Activated CD4-positive, alpha-beta T cell treated with anti-CD3 and anti-CD28 coated beads, Interleukin-2, amount 50 U/mL, for 48 hours (primary cell): Measurements from ENCODE around the gene EMC9.

ENCODE experiments used
- DNase-seq, 2 experiments: peaks; one replicate each; pipeline ENCODE4 v3.0.0-alpha.2; 2020

EMC9 gene, protein sequence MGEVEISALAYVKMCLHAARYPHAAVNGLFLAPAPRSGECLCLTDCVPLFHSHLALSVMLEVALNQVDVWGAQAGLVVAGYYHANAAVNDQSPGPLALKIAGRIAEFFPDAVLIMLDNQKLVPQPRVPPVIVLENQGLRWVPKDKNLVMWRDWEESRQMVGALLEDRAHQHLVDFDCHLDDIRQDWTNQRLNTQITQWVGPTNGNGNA

DNA sequence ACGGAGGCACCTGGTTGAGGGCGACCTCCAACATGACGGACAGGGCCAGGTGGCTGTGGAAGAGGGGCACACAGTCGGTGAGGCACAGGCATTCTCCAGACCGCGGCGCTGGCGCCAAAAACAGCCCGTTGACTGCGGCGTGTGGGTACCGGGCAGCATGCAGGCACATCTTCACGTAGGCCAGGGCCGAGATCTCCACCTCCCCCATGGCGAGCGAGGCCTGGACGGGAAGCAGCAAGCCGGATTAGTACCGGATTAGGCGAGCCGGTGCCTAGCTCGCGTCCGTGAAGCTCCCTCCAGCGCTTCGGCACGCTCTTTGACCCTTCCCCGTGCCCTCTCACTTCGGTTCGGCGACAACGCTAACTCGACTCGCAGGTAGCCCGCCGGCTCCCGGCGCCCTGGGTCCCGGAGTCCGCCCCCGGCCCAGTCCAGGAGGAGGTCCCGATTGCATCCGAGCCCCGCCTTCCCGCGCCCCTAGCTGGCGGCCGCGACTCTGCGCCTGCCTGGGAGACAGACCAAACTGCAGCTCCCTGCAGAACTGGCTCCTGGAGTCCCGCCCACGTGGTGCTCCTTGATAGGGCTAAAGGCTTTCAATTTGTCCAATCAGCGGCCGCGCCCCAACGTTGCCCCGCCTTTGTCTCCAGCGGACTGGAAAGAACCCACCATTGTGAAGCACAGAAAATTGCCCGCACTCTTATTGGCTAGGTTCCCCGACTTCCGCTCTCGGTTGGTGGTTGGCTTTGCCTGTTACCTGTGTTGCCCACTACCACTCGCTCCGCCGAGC lies at the start of gene EMC9:
Gene EMC9 (minus strand): TSS at position 495 of the 784 bp plus-strand sequence. CDS start 287 bp downstream, at position 208.
- peak; percentile 100 for DNase-seq

DNA sequence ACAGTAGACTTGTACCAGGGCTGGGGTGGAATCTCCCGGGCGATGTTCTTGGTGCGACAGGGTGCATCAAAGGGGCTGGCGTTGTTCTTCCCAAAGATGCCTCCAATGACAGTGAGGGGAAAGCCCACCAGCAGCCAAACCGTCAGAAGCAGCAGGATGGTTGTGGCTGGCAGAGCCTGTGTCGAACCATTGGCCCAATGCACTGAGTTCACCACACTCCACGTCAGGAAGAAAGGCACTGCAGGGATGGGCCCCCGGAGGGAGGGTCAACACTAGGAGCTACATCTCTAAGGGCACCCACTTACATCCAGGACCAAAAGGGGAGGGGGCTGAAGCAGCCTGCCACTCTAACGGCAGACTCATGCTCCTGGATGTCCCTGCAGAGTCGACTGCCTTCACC lies 49.0 kb upstream of the EMC9 start:
- DNase-seq: no peak

DNA sequence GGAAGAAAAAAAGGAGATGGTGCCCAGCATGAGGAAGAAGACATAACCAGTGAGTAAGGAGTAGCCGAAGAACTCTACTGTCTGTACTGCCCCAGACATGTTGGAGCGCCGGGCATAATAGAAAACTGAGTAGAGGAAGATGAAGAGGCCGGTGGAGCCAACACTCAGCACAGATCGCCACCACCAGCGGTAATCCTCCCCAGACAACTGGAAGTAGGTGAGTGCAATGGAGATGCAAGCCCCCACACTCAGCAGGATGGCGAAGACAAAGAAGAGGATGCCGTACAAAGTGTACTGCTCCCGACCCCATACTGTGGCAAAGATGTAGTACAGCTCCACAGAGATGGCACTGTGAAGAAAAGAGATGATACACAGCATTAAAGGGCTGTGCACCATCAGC lies 48.1 kb upstream of the EMC9 start:
- DNase-seq: no peak

DNA sequence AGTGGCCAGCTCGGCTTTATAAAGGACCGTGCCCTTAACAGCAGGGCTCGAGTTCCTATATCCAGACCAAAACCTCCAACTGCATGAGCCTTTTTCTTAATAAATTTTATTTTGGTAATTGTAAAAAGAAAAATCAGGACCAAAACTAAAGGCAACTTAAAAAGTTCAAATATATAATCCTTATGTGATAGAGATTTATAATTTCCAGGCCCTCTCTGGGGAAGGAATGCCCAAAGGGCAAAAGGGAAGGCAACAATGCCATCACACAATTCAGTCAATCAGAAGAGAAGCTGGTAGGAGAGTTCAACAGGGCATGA lies 47.6 kb upstream of the EMC9 start:
- no peak for DNase-seq

DNA sequence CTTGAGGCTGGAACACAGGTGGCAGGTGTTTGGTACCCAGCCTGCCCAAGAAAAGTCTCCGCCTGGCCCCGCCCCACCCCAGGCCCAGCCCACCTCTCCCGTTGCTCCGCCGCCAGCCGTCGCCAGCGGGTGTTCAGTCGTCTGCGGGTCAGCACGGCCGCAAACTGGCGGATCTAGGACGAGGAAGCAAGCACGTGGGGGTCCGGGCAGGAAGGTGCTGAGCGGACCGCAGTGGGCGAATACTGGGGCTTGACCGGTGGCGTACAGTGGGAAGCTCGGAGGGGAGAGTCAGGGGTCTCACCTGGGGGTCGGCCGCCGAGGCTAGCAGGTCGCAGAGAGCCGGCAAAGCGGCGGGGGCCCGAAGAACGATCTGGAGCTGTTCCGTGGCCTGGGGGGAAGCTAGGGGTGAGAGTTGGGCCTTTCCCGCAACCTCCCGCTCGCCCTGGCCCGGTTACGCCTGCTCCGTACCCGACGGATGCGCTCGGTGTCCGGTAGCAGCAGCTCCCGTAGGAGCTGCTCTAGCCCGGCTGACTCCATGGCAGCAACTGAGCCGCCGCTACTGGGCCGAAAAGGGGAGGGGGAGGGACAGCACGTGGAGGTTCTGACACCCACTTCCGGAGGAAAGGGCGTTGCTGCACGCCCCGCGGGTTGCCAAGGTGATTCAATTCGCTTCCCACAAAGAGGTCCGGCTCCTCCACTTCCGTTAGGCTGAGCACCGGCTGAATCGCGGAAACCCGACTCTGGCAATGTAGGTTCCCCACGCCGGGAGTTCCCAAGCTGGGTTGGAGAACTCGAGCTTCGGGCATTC lies 47.1 kb upstream of the EMC9 start, which contains the start of gene IPO4:
Gene IPO4 (minus strand): TSS at position 566 of the 808 bp plus-strand sequence. CDS start 29 bp downstream, at position 537.
- DNase-seq: peak; percentile 94 to 95

DNA sequence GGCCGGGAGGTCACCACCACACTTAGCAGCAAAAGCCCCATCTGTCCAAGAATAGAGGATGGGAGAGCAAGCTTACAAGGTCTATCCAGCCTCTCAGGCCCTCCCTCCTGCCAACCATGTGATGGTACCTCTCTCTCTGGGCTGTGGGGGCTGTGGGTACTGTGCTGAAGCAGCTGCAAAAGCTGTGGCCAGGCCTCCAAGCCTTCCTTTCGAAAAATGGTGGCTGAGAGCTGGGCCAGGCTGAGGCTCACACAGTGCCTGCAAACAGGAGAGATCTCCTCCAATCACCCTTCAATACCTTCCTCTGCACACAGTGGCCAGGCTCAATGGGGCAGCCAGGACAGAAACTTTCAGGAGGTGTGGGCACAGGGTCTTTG lies 46.1 kb upstream of the EMC9 start:
- DNase-seq: no peak

DNA sequence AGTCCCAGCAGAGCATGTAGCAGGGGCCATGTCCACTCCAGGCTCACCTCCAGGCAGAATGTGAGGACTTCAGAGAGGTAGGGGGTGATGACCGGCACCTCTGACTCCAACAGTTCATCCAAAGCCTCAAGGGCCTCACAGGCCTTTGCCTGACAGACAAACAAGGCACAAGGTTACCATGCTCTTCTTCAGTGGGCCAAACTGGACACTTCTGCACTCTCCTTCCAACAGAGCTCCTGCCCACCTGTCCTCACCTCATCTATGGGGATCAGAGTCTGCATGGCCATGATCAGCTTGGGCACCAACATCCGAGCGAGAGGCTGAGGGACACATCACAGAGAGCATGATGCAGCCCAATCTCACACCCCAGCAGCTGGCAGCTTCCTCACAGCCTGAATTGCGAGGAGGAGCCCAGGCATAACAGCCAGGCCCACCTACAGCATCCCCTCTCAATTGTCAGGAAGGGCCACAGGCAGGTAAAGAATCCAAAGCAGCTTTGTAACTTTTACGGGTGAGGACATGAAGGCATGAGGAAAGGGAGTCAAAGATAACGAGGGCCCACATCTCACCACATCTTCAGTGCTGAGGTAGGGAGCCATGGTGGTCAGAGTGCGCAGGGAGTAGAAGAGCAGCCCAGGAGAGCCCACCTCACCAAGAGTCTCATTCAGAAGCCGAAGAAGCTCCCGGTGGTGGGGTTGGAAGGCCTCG lies 45.6 kb upstream of the EMC9 start:
- no peak for DNase-seq

DNA sequence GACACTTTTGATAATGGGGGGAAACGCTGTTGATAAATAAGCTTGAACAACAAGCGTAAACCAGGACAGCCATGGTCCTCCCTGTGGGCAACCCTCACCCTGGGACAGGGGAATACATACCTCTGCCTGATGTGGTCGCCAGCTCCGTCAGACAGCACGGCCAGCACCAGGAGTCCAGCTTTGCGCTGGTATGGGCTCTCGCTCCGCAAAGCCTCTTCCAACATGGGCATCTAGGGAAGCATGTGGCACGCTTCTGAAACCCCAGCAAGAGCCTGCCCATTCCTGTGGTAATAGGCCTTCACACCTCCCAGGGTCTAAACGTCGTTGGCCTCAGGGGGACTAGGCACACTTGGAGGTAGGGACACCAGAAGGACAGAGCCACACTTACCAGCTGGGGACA lies 44.4 kb upstream of the EMC9 start:
- no peak for DNase-seq

DNA sequence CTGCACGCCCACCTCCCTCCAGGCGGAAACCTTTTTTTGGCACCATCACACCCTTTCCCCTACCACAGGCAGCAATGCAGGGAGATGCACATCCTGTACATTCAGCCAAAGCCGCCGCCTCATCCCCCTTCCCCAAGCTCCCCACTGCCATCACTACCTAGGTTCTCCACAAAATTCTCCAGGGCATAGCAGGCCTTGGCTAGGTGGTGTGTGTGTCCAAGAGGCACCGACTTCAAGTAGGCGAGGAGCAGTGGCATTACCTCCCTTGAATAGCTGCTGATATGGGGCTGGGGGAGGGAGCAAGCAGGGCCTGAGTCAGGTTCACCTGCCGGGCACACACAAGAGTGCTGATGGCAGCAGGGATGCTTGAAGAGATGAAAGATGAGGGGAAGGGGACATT lies 43.6 kb upstream of the EMC9 start:
- DNase-seq: no peak

DNA sequence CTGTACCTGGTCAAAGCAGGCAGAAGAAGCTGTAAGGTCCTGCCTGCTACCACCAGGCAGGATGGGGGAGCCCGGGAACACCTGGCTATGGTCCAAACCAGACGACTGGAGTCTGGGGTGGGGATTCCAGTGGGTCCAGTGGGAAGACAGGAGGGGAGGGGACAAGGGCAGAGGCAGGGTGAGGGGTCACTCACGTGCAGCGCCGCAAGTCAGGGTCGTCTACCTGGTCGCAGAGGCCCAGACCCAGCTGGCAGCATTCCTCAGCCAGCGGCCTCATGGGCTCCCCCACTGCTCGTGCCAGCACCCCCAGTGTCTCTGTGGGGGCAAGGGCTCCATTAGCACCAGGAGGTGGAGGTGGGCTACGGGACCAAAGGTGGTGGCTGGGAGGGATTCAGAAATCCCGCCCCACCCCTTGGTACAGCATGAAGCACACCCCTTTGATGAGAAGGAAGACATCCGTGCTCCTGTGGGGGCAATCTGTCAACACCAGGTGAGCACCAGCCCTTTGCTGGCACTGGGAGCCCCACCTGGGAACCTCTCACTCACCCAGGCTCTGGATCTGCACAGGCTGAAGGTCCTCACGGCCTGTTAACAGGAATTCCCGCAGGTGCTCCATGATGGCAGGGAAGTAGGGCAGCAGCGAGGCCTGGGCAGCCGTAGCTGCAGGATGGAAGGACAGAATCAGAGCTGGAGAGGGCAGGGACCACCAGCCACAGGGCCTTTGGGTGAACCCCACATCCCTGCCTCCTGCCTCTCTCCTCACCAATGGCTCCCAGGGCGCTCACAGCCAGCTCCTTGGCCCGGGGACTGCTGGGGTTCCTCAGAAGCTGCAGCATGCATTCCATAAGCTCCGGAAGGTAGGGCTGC lies 42.9 kb upstream of the EMC9 start:
- no peak for DNase-seq

DNA sequence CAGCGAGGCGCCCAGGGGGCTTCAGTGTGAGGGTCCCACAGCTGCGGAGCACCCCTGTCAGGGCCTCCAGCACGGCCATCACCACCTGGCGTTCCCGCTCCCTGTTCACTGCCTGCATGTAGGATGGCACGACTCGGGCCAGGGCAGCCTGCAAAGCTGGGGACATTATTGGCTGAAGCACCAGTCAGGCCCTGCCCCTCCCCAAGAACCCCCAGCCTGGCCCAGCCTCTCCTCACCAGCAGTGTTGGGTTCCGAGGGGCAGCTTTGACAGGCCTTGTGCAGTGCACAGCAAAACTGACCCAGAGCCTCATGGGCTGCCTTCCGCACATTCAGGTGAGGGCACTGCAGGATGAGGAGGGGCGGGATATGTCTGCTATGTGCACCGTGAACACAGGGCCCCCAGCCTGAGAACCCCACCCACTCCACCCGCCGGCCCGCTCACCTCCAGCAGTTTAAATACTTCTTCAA lies 41.7 kb upstream of the EMC9 start:
- no peak for DNase-seq

DNA sequence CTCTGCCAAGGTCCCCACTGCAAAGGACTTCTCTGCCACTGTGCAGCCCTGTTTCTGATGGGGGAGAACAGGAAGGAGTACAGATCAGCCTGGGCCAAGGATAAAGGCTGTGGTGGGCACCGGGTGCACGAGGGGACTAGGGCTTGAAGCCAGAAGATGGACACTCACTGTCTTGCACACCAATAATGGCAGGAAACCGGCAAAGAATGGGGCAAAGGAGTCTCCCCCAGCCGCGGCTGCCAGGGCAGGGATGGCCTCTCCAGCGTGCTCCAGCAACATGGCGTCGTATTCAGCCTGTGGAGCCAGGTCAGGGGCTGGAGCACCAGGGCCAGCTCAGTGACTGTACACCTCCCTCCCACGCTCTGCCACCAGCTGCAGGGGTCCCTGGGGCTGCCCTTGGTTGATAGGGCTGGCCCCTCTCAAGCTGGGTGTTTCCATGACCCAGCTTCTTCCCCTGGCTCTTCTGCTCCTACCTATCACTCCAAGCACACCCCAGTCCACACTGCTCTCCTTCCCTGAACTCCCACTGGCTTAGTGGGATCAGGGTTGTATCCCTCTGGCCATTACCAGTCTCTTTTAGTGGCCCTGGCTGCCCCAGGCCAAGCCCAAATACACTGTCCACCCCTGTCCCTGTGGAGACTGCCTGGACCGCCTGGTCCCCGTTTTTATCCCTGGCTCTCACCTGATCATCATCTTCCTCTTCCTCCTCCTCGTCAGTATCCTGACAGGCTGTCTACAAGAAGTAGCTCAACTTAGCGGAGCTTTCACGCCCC lies 40.9 kb upstream of the EMC9 start:
- DNase-seq: no peak

DNA sequence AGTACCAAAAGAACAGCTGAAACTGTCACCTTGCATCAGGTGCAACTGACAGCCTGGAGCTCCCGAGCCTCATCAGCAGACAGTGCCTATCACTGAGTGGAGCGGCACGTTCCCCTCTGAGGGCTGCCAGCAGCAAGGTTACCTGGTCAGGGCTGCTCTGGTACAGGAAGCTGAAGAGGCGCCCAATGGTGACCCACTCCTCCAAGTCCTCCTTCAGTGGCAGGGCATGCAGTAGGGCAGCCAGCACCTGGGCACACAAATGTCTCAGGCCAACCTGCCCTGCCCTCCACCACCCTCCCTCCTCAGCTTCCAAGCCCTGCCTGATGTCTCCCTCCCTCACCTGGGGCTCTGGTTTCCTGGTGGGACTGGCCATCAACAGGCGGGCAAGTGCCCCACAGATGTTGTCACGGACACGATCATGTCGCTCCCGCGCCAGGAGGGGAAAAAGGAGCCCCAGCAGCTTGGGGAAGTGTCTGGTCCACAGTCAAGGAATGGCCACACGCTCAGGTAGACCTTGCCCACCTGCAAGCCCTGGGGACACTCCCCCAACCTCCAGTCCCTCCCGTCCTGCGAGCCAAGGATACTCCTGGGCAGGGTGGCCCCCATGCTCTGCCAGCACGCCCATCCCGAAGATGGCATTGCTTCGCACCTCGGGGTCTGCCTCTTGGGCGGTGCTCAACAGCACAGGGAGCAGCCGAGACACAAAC lies 40.1 kb upstream of the EMC9 start:
- DNase-seq: no peak

DNA sequence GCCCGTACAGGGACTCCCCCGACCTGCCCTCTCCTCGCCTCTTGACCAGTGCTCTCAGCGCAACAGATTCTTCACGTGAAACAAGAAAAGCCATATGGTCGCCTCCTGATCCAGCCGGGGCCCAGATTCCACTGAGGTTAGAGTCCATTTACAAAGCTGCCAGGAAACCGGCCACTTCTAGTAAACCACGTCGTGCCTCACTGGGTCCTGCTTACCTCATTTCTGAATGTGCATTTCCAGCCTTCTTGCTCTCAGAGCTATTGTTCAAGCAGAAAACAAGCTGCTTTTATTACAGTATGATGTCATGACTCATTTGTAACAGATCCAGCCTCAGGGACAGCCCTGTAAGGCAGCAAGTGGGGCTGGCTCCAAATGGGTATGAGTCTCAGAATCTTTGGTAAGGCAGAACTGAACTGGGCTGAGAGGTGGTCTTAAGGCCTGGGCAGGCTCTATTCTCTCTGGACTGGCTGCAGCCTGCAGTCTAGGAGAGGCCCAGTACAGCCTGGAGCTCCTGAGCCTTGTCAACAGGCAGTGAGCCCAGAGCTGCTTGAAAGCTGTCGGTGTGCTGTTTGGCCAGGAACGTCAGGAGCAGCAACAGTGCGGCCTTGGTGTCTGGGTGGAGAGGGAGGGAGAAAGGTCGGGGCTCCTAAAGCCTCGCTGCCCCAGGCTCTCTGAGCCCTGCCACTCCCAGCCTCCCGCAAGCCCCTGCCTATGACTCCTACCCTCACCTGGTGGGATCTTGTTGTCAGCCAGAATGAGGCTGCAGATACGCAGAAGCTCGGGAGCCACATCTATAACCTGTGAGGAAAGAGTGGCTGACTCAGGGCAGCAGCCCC lies 38.8 kb upstream of the EMC9 start:
- no peak for DNase-seq

DNA sequence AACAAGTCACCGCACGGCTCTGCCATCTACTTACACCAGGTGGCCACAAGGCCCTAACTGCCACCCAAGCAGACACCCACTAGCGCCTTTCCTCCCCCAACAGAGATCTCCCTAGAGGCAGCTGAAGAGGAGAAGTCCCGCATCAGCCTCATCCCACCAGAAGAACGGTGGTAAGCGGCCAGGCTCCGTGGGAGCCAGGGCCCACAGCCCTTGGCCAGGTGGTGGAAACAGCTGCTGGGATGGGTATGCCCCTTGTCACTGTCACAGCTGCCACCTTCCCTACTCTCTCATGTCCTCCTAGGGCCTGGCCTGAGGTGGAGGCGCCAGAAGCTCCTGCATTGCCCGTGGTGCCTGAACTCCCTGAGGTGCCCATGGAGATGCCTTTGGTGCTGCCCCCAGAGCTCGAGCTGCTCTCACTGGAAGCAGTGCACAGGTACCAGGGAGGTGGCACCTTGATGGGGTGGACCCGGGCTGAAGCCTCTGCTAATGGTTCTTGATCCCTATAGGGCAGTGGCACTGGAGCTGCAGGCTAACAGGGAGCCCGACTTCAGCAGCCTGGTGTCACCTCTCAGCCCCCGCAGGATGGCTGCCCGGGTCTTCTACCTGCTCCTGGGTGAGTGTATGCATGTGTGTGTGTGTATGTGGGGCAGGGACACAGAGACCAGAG lies 38.0 kb upstream of the EMC9 start:
- DNase-seq: no peak

DNA sequence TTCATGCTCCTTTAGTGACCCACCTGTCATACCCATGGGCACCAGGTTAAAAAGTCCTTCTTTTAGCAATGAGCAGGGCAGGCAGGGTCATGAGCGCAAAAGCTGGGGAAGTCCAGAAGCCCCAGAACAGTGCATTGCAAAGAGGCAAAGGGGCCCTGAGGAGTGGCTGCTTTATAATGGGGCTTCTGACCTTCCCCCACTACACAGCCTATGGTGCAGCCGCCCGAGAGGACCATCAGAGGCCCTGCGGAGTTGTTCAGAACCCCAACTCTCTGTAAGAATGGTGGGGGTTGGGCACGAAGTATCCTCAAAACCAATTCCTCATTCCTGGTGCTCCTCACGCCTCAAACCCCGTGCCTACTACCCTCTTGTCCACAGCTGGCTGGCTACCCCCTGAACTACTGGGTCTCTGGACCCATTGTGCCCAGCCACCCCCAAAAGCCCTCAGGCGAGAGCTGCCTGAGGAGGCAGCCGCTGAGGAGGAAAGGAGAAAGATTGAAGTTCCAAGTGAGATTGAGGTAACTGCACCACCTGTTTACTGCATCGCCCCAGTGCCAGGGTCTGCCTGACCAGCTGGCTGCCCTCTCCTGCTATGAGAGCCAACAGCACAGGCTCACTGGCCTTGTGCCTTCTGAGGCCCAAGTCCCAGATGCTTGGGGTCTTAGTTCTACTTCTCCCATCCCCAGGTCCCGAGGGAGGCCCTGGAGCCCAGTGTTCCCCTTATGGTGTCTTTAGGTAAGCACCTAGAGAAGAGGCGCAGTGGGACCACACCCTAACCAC lies 37.2 kb upstream of the EMC9 start:
- no peak for DNase-seq

DNA sequence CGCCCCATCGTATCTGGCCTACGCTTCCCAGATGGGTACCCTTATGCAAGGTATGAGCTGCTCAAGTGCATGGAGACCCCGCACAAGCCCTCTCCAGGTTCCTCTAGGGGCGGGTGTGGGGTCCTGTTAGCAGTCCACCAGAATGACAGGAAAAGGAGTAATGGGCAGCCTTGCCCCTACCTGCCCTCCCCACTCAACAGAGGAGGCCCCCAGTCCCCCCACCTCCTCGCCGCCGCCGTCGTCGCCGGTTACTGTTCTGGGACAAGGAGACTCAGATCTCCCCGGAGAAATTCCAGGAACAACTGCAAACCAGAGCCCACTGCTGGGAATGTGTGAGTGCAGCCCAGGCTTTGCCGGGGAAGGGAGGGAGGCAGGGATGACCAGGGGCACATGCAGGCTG lies 36.5 kb upstream of the EMC9 start:
- DNase-seq: no peak
